ENCODE results near the gene KANSL2.
"Not testable (repeated sequence)": the region's sequence is repeated elsewhere in the genome, so short reads cannot be mapped to it uniquely, and the experiment has no call there.

DNA sequence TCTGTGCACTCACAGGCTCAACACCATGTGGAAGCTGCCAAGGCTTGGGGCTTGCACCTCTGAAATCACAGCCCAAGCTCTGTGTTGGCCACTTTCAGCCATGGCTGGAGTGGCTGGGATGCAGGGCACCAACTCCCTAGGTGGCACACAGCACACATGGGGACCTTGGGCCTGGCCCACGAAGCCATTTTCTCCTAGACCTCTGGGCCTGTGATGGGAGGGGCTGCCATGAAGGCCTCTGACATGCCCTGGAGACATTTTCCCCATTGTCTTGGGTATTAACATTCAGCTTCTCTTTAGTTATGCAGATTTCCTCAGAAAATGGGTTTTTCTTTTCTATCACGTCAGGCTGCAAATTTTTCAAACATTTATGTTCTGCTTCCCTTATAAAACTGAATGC is 38.1 kb upstream of the KANSL2 start:
- TF ChIP-seq, protein P1, sequence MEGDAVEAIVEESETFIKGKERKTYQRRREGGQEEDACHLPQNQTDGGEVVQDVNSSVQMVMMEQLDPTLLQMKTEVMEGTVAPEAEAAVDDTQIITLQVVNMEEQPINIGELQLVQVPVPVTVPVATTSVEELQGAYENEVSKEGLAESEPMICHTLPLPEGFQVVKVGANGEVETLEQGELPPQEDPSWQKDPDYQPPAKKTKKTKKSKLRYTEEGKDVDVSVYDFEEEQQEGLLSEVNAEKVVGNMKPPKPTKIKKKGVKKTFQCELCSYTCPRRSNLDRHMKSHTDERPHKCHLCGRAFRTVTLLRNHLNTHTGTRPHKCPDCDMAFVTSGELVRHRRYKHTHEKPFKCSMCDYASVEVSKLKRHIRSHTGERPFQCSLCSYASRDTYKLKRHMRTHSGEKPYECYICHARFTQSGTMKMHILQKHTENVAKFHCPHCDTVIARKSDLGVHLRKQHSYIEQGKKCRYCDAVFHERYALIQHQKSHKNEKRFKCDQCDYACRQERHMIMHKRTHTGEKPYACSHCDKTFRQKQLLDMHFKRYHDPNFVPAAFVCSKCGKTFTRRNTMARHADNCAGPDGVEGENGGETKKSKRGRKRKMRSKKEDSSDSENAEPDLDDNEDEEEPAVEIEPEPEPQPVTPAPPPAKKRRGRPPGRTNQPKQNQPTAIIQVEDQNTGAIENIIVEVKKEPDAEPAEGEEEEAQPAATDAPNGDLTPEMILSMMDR (IDR thresholded peaks at IDR 0.05; ENCODE audit: insufficient read depth, low read length) = not testable (repeated sequence)
- TF ChIP-seq POLR2AphosphoS5, GABPA (IDR thresholded peaks at IDR 0.05; ENCODE audit: low read depth): not testable (repeated sequence)
